SU-DHL-6 (cell line): ENCODE measurements around the gene HSD17B11.

Source experiments
- EZH2phosphoT487 ChIP-seq: fragments of 200-600 bp; sonication (generic), shearing (Covaris generic); conservative IDR thresholded peaks from 2 replicates; pipeline ENCODE4 v1.6.1; 2018; ENCODE audit warnings: mild to moderate bottlenecking, antibody characterized with exemption, low read length, moderate library complexity, mixed read lengths
- TF ChIP-seq, protein P1 (sequence below): fragments of 200-600 bp; sonication (generic); IDR thresholded peaks from one replicate; pipeline ENCODE4 v1.5.1; 2017; ENCODE audit warnings: antibody characterized with exemption, mild to moderate bottlenecking, low read length, moderate library complexity; ENCODE audit not compliant: insufficient read depth, poor library complexity, severe bottlenecking

- TF ChIP-seq, protein P1, sequence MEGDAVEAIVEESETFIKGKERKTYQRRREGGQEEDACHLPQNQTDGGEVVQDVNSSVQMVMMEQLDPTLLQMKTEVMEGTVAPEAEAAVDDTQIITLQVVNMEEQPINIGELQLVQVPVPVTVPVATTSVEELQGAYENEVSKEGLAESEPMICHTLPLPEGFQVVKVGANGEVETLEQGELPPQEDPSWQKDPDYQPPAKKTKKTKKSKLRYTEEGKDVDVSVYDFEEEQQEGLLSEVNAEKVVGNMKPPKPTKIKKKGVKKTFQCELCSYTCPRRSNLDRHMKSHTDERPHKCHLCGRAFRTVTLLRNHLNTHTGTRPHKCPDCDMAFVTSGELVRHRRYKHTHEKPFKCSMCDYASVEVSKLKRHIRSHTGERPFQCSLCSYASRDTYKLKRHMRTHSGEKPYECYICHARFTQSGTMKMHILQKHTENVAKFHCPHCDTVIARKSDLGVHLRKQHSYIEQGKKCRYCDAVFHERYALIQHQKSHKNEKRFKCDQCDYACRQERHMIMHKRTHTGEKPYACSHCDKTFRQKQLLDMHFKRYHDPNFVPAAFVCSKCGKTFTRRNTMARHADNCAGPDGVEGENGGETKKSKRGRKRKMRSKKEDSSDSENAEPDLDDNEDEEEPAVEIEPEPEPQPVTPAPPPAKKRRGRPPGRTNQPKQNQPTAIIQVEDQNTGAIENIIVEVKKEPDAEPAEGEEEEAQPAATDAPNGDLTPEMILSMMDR: no peak
- TF ChIP-seq EZH2phosphoT487: no peak
Measured at GRCh38 chr4:87313756-87314155, 77.2 kb downstream of the HSD17B11 start.
